ENCODE measurements around the gene SPRING1. TPM values are rescaled to one million over a fixed set of nuclear protein-coding genes. Genes with fewer than 3 reads are reported as not detected.

SPRING1 gene, protein sequence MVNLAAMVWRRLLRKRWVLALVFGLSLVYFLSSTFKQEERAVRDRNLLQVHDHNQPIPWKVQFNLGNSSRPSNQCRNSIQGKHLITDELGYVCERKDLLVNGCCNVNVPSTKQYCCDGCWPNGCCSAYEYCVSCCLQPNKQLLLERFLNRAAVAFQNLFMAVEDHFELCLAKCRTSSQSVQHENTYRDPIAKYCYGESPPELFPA
- 10 to 100 TPM; 22.3 to 40.3 (median 35.1) TPM for total RNA-seq

DNA sequence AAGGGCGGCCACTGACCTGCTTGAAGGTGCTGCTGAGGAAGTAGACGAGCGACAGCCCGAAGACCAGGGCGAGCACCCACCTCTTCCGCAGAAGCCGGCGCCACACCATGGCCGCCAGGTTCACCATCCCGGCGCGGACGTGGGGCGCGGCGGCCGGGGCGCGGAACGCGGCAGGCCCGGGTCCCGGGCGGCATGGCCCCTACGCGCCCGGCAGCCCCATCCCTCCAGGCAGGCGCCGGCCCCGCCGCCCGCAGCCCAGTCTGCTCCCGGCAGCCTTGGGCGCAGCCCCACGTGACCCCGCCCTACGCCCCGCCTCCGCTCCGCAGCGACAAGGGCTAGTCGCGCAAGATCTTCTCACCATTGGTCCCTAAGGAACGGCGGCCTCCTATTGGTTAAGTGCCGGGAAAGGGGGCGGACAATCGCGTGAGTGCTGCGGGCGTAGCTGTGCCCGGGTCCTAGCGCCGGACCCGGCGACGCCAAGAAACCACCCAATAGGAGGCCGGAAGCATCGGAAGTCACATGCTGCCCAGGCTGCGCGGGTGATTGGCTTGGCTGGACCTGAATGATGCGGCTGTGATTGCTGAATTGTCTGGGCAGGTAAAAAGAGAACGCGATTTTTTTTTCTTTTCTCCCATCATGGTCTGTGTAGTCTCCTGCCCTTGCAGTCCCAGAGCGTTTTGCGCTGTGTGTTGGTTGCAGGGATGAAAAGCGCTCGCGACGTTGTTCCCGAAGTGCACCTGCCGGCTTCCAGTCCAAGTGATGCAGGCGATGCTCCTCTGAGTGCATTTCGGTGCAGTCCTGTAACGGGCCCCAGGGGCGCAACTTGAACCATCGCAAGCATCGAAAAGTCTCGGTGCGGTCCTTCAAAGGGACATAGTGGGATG, at the start of gene SPRING1, which contains the start of gene RNFT2:
TSS of gene SPRING1 (minus strand) at position 296 of the 884 bp plus-strand sequence. CDS start at position 127, 169 bp downstream.
TSS of gene RNFT2 (plus strand) at position 542 of the 884 bp plus-strand sequence. CDS start 2,183 bp downstream, outside the sequence.
- intact Hi-C loops (cut with DNase I; ENCODE audit: low total_unique reads): loop anchor here (5.0 kb wide), 1 partner anchor 79 kb away; no protein-coding TSS in a partner anchor
- Histone ChIP-seq H3K9me3 (no peaks in the 10 kb centered on the region), H3K27me3 (no peaks in the 10 kb centered on the region), H3K27ac (peak within 1 kb of the TSS; percentile 83 to 91 (median 86)), H3K4me3 (peak within 1 kb of the TSS; percentile 83 to 100 (median 87)), H3K4me1 (peaks cover 4 to 19% (median 14%) of the 10 kb centered on the region in 4 donors), H3K36me3 (peaks cover 0 to 9% (median 0%) of the 10 kb centered on the region in 4 donors)
- in situ Hi-C loops (cut with MboI; ENCODE audit: low pct_ligation_motif_present in 1 of 4, low pct_unique_long_range_greater_than_20kb in 1 of 4, low sequenced_read_pairs in 3 of 4): loop anchor here in 1 of 4 donors (10.0 kb wide), 1 partner anchor 87 kb away; no protein-coding TSS in a partner anchor
- peak; percentile 58 for TF ChIP-seq POLR2A (IDR thresholded peaks at IDR 0.05)
- TF ChIP-seq POLR2AphosphoS5 (IDR thresholded peaks at IDR 0.05): peak; percentile 85 to 93 (median 85)
- TF ChIP-seq, protein P1, sequence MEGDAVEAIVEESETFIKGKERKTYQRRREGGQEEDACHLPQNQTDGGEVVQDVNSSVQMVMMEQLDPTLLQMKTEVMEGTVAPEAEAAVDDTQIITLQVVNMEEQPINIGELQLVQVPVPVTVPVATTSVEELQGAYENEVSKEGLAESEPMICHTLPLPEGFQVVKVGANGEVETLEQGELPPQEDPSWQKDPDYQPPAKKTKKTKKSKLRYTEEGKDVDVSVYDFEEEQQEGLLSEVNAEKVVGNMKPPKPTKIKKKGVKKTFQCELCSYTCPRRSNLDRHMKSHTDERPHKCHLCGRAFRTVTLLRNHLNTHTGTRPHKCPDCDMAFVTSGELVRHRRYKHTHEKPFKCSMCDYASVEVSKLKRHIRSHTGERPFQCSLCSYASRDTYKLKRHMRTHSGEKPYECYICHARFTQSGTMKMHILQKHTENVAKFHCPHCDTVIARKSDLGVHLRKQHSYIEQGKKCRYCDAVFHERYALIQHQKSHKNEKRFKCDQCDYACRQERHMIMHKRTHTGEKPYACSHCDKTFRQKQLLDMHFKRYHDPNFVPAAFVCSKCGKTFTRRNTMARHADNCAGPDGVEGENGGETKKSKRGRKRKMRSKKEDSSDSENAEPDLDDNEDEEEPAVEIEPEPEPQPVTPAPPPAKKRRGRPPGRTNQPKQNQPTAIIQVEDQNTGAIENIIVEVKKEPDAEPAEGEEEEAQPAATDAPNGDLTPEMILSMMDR (IDR thresholded peaks at IDR 0.05): peak in 1 of 5 experiments; percentile 5
- TF ChIP-seq EP300 (IDR thresholded peaks at IDR 0.05; ENCODE audit: low read depth): no peak
- WGBS, 2 donors (ENCODE audit: low coverage in 1 of 2): 0 to 1% methylated on average over 4 to 52 of the region's 80 CpGs
- DNase-seq: peak; percentile 99

DNA sequence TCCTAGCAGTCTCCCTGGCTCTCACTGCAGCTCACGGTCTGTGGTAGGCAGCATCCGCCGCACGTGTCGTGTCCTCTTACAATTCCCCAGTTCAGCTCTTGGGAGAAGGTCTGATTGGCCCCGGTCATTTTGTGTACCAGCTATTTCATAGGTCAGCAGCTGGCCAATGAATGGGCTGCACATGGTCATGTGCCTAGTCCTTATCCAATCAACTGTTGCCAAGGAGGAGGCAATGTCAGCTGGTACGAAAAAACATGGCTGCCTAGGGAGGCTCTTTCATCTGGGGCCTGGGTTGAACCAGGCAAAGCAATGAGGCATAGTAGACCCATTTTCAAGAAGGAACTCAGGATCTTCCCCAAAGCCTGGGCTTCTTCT, 46.4 kb upstream of the SPRING1 start:
- in situ Hi-C loops (cut with MboI; ENCODE audit: low pct_ligation_motif_present in 1 of 4, low pct_unique_long_range_greater_than_20kb in 1 of 4, low sequenced_read_pairs in 3 of 4) (no loop called here), intact Hi-C loops (cut with DNase I; ENCODE audit: low total_unique reads) (no loop called here)
- no peak for DNase-seq
- TF ChIP-seq POLR2A (IDR thresholded peaks at IDR 0.05) (no peak), EP300 (IDR thresholded peaks at IDR 0.05; ENCODE audit: low read depth) (no peak), POLR2AphosphoS5 (IDR thresholded peaks at IDR 0.05) (no peak)
- TF ChIP-seq, protein P1 (IDR thresholded peaks at IDR 0.05): no peak
- Histone ChIP-seq H3K9me3 (no peaks in the 10 kb centered on the region), H3K27ac (no peak overlapping the region), H3K27me3 (no peaks in the 10 kb centered on the region), H3K4me1 (no peaks in the 10 kb centered on the region), H3K4me3 (no peak overlapping the region), H3K36me3 (no peaks in the 10 kb centered on the region)
- WGBS, 2 donors (ENCODE audit: low coverage in 1 of 2): 98% methylated on average over 7 of the region's 7 CpGs; no CpG with 5 or more reads in 1 of the 2 donors

DNA sequence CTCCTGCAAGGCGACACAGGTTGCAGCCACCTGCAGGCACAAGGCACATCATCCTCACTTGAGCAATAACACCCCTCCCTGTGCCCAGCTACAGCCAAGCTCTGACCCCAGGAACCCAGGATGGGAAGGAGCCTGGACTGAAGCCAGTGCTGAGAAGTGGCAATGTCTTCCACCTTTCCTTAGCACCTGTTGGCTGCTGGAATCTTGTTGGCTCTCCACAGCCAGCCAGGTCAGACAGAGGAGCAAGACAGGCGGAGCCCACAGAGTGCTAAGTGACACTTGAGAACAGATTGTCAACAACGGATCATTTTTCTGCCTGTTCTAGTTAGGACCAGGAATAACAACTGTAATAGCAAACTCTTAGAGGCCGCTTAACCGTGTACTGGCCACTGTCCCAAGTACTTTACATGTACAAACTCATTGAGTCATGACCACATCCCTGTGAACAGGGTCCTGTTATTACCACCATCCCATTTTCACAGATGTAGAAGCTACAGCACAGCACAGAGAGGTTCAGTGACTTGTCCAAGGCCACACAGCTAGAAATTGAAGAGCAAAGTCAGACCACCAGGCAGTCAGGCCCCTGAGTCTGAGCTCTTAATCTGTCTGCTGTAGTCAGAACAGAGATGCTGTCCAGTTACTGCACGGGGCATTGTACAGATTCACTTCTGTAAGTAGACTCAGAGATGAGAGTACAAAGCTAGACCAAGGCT, 45.8 kb upstream of the SPRING1 start:
- no peaks in the 10 kb centered on the region for H3K27me3 ChIP-seq
- WGBS, 2 donors (ENCODE audit: low coverage in 1 of 2): 82 to 87% methylated on average over 2 to 6 of the region's 6 CpGs
- H3K4me1 ChIP-seq: no peaks in the 10 kb centered on the region
- no peak for DNase-seq
- H3K9me3 ChIP-seq: no peaks in the 10 kb centered on the region
- intact Hi-C loops (cut with DNase I; ENCODE audit: low total_unique reads): no loop called here
- H3K36me3 ChIP-seq: no peaks in the 10 kb centered on the region
- in situ Hi-C loops (cut with MboI; ENCODE audit: low pct_ligation_motif_present in 1 of 4, low pct_unique_long_range_greater_than_20kb in 1 of 4, low sequenced_read_pairs in 3 of 4): no loop called here
- H3K27ac ChIP-seq: no peak overlapping the region
- no peak overlapping the region for H3K4me3 ChIP-seq
- TF ChIP-seq EP300 (IDR thresholded peaks at IDR 0.05; ENCODE audit: low read depth): no peak
- TF ChIP-seq, protein P1 (IDR thresholded peaks at IDR 0.05): no peak
- no peak for TF ChIP-seq POLR2AphosphoS5 (IDR thresholded peaks at IDR 0.05)
- no peak for TF ChIP-seq POLR2A (IDR thresholded peaks at IDR 0.05)

All from transverse colon (tissue), 4 donors.